Chondrocyte (in vitro differentiated cells): ENCODE measurements around the gene GLUL. TPM values are rescaled to one million over a fixed set of nuclear protein-coding genes. Genes with fewer than 3 reads are reported as not detected.

Source experiments
- DNase-seq: peaks from one replicate; pipeline ENCODE4 v3.0.0; 2021; ENCODE audit warnings: mixed read lengths, low spot score
- H3K27ac Mint-ChIP-seq: one replicate; pipeline ENCODE4 v1.8.0; 2021; ENCODE audit warnings: mild to moderate bottlenecking, moderate library complexity, mixed read lengths; ENCODE audit not compliant: unreplicated experiment
- H3K27me3 Mint-ChIP-seq: 2 replicates; pipeline ENCODE4 v1.8.0; 2021; ENCODE audit warnings: low read depth, mixed read lengths
- H3K36me3 Mint-ChIP-seq: 2 replicates; pipeline ENCODE4 v1.8.0; 2021; ENCODE audit warnings: low read depth, mixed read lengths
- H3K4me1 Mint-ChIP-seq: 2 replicates; pipeline ENCODE4 v1.8.0; 2021; ENCODE audit warnings: low read depth, mild to moderate bottlenecking, mixed read lengths
- H3K4me3 Mint-ChIP-seq: one replicate; pipeline ENCODE4 v1.8.0; 2021; ENCODE audit warnings: mild to moderate bottlenecking, moderate library complexity, mixed read lengths; ENCODE audit not compliant: unreplicated experiment
- H3K9me3 Mint-ChIP-seq: 2 replicates; pipeline ENCODE4 v1.8.0; 2021; ENCODE audit warnings: low read depth, mixed read lengths
- total RNA-seq: library from RNA; stranded (reverse); gene quantifications from 3 replicates; pipeline ENCODE4 v1.2.1, GENCODE V29; 2021
- TF ChIP-seq, protein P1 (sequence below): fragments of 200-600 bp; sonication (generic); IDR thresholded peaks from 2 replicates; pipeline ENCODE4 v1.5.0; 2021; ENCODE audit warnings: antibody characterized with exemption, mild to moderate bottlenecking, moderate library complexity

The GLUL gene
- total RNA-seq, 1 donor from 2014 or later = 94.4 TPM

- H3K4me3 Mint-ChIP-seq = no peak overlapping the region
- TF ChIP-seq, protein P1, sequence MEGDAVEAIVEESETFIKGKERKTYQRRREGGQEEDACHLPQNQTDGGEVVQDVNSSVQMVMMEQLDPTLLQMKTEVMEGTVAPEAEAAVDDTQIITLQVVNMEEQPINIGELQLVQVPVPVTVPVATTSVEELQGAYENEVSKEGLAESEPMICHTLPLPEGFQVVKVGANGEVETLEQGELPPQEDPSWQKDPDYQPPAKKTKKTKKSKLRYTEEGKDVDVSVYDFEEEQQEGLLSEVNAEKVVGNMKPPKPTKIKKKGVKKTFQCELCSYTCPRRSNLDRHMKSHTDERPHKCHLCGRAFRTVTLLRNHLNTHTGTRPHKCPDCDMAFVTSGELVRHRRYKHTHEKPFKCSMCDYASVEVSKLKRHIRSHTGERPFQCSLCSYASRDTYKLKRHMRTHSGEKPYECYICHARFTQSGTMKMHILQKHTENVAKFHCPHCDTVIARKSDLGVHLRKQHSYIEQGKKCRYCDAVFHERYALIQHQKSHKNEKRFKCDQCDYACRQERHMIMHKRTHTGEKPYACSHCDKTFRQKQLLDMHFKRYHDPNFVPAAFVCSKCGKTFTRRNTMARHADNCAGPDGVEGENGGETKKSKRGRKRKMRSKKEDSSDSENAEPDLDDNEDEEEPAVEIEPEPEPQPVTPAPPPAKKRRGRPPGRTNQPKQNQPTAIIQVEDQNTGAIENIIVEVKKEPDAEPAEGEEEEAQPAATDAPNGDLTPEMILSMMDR = no peak
- DNase-seq = no peak
- peaks cover 2% of the 10 kb centered on the region for H3K27me3 Mint-ChIP-seq
- H3K4me1 Mint-ChIP-seq = no peaks in the 10 kb centered on the region
- H3K36me3 Mint-ChIP-seq = no peaks in the 10 kb centered on the region
- no peak overlapping the region for H3K27ac Mint-ChIP-seq
- H3K9me3 Mint-ChIP-seq = no peaks in the 10 kb centered on the region
Observed at GRCh38 chr1:182355723-182356098, 35.9 kb downstream of the GLUL start.

DNA sequence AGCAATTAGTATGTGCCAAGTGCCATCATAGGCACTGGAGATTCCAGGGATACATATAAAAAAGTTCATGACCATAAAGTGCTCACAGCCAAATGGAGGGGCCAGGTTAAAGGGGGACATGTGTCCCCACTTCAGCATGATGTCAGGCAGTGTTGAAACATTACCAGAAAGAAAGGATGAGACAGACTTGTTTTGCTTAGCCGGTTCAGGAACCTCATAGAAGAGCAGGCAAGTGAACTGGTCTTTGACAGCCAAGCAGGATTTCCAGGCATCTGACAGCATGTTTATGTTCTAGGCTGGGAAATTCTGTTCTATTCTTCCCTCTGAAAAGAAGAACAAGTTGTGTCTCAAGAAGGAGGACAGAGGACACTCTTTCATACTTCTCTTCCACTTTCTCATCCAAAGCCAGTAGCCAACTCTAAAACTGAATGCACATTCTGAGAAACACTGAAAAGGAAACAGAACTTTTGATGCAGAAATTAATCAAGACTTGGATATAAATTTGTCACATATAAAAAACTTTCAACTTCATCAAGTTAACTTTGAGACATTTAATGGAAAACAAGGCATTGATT lies 39.7 kb downstream of the GLUL start:
- peaks cover 1% of the 10 kb centered on the region for H3K36me3 Mint-ChIP-seq
- TF ChIP-seq, protein P1 = no peak
- peaks cover 12% of the 10 kb centered on the region for H3K4me1 Mint-ChIP-seq
- peak overlapping the region; percentile 19 for H3K27ac Mint-ChIP-seq
- no peak for DNase-seq
- no peak overlapping the region for H3K4me3 Mint-ChIP-seq
- H3K9me3 Mint-ChIP-seq = no peaks in the 10 kb centered on the region
- peaks cover 2% of the 10 kb centered on the region for H3K27me3 Mint-ChIP-seq

DNA sequence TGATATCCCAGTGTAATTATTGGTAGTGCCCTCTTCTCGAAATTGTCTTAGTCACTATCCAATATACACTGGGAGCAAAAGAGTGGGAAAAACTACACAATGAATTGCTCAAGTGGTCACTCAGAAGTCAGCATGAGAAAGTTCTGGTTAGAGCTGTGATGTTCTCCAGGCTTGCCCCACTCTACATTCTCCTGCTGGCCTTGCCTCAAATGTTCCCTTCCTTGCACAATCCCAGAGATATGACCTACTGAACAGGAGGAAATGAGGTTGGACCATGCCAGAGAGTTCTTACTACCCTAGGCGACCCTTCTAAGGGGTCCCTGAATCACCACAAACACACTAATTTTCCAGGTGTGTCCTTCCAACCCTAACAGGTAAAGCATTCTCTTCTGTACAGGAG lies 40.8 kb downstream of the GLUL start:
- Mint-ChIP-seq H3K4me1 (peaks cover 12% of the 10 kb centered on the region), H3K36me3 (peaks cover 1% of the 10 kb centered on the region), H3K27ac (no peak overlapping the region), H3K9me3 (no peaks in the 10 kb centered on the region), H3K4me3 (no peak overlapping the region), H3K27me3 (no peaks in the 10 kb centered on the region)
- no peak for DNase-seq
- TF ChIP-seq, protein P1 = no peak

GRCh38 chr1:182348961-182349747 lies 42.4 kb downstream of the GLUL start:
- DNase-seq = no peak
- peaks cover 12% of the 10 kb centered on the region for H3K4me1 Mint-ChIP-seq
- H3K36me3 Mint-ChIP-seq = peaks cover 1% of the 10 kb centered on the region
- no peaks in the 10 kb centered on the region for H3K9me3 Mint-ChIP-seq
- no peak overlapping the region for H3K4me3 Mint-ChIP-seq
- TF ChIP-seq, protein P1 = peak; percentile 13
- peak overlapping the region; percentile 94 for H3K27ac Mint-ChIP-seq
- H3K27me3 Mint-ChIP-seq = no peaks in the 10 kb centered on the region

DNA sequence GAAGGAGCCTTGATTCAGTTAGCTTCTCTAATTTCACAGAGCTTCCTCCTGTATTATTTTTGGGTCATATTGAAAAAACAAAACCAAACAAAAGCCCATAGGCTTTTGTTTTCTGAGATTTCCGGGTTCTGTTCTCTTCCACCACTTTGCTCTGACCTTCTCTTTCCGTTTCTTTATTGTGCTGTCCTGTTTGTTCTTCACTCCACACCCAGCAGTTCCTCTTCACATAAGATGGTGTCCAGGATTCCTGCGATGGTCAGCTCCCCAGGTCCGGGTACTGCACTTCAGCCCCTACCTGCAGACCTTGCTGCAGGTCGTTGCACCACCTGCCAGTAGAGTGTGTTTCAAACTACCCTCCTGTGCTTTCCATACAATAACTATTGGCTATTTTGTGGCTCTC lies 44.6 kb downstream of the GLUL start:
- H3K4me3 Mint-ChIP-seq = no peak overlapping the region
- H3K27ac Mint-ChIP-seq = no peak overlapping the region
- H3K9me3 Mint-ChIP-seq = no peaks in the 10 kb centered on the region
- TF ChIP-seq, protein P1 = no peak
- no peaks in the 10 kb centered on the region for H3K27me3 Mint-ChIP-seq
- peaks cover 1% of the 10 kb centered on the region for H3K36me3 Mint-ChIP-seq
- no peak for DNase-seq
- H3K4me1 Mint-ChIP-seq = peaks cover 12% of the 10 kb centered on the region
